SK-N-SH (cell line): ENCODE measurements around the gene ATF6.

Experiments
- CTCF ChIP-seq: fragments of 200-600 bp; sonication (generic); IDR thresholded peaks from 2 replicates; pipeline ENCODE4 v1.6.1; 2017; ENCODE audit warnings: antibody characterized with exemption, mild to moderate bottlenecking, moderate library complexity
- EZH2phosphoT487 ChIP-seq: fragments of 200-600 bp; sonication (generic); IDR thresholded peaks from 2 replicates; pipeline ENCODE4 v1.6.1; 2017; ENCODE audit warnings: low read depth, mixed run types, mild to moderate bottlenecking, antibody characterized with exemption, moderate library complexity, borderline replicate concordance
- RFX5 ChIP-seq: IDR thresholded peaks from 2 replicates; pipeline ENCODE4 v1.6.1; 2012; ENCODE audit warnings: mild to moderate bottlenecking, improper control_type of control experiment, low read length
- SMC3 ChIP-seq: IDR thresholded peaks from 2 replicates; pipeline ENCODE4 v1.6.1; 2012; ENCODE audit warnings: low read depth, low read length, improper control_type of control experiment

GRCh38 chr1:161944381-161944780 lies 178.3 kb downstream of the ATF6 start:
- TF ChIP-seq RFX5 (no peak), EZH2phosphoT487 (no peak), CTCF (no peak), SMC3 (no peak)
